IPS-15b (cell line): Measurements from ENCODE around the gene BCL2A1.
"Not testable (repeated sequence)": the region's sequence is repeated elsewhere in the genome, so short reads cannot be mapped to it uniquely, and the experiment has no call there.

Source experiments
- H3K27me3 ChIP-seq: one replicate; pipeline ENCODE4 v1.6.1; 2013; ENCODE audit warnings: low read length; ENCODE audit not compliant: control insufficient read depth, insufficient read depth
- H3K36me3 ChIP-seq: one replicate; pipeline ENCODE4 v1.6.1; 2013; ENCODE audit warnings: low read length; ENCODE audit not compliant: control insufficient read depth, insufficient read depth
- H3K4me1 ChIP-seq: one replicate; pipeline ENCODE4 v1.6.1; 2013; ENCODE audit warnings: mild to moderate bottlenecking, low read length; ENCODE audit not compliant: control insufficient read depth, insufficient read depth
- H3K4me3 ChIP-seq: one replicate; pipeline ENCODE4 v1.5.1; 2013; ENCODE audit warnings: low read depth, low read length
- H3K9ac ChIP-seq: one replicate; pipeline ENCODE4 v1.6.1; 2013; ENCODE audit warnings: low read depth, mild to moderate bottlenecking, low read length
- H3K9me3 ChIP-seq: one replicate; pipeline ENCODE4 v1.6.1; 2013; ENCODE audit warnings: mild to moderate bottlenecking, low read length; ENCODE audit not compliant: control insufficient read depth, insufficient read depth

The BCL2A1 gene

DNA sequence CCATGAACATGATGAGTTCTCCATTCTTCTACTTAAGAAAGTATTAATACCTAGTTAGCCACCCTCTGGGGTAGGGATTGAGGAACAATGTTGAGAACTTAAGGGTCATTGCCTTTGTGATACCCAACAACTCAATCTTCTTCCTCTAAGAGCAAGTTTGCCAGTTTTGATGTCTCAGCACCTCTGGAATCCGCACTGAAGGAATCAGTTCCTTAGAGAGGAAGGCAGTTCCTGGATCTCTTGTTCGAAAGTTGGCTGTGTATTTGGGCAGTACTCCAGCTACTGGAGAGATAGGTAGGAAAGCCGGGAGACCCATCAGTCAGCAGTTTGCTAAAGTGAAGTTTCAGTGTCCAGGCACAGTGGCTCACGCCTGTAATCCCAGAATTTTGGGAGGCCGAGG, 38.5 kb downstream of the BCL2A1 start:
- Histone ChIP-seq H3K9me3 (no peaks in the 10 kb centered on the region), H3K4me3 (no peak overlapping the region), H3K9ac (no peak overlapping the region), H3K4me1 (no peaks in the 10 kb centered on the region), H3K27me3 (no peaks in the 10 kb centered on the region), H3K36me3 (no peaks in the 10 kb centered on the region)

DNA sequence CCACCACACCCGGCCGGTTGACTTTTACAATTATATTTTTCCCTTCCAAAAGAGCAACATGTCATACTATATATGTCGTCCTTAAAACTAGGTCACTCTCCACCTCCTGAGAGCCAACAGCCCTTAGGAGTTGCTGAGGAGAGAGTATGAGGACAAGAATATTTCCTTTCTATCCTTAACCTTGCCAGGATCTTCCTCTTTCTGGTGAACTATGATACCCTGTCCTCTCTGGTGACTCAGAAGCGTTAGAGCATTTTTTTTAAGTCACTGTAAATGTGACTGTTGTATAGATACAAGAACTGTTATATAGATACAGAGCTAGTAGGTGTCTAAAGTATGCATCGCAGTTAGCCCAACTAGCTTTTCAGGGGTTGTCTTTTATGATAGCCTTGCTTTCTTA, 40.5 kb downstream of the BCL2A1 start:
- H3K27me3 ChIP-seq, result no peaks in the 10 kb centered on the region
- no peaks in the 10 kb centered on the region for H3K4me1 ChIP-seq
- no peaks in the 10 kb centered on the region for H3K9me3 ChIP-seq
- no peak overlapping the region for H3K4me3 ChIP-seq
- H3K9ac ChIP-seq, result no peak overlapping the region
- no peaks in the 10 kb centered on the region for H3K36me3 ChIP-seq

- Histone ChIP-seq H3K4me3 (no peak overlapping the region), H3K27me3 (no peaks in the 10 kb centered on the region), H3K9ac (no peak overlapping the region), H3K9me3 (no peaks in the 10 kb centered on the region), H3K36me3 (no peaks in the 10 kb centered on the region), H3K4me1 (no peaks in the 10 kb centered on the region)
Observed at GRCh38 chr15:79929412-79929811, 41.6 kb downstream of the BCL2A1 start.

GRCh38 chr15:79926116-79926515, 44.9 kb downstream of the BCL2A1 start:
- not testable (repeated sequence) for H3K4me3 ChIP-seq, H3K9ac ChIP-seq, H3K27me3 ChIP-seq, H3K36me3 ChIP-seq, H3K9me3 ChIP-seq, H3K4me1 ChIP-seq

DNA sequence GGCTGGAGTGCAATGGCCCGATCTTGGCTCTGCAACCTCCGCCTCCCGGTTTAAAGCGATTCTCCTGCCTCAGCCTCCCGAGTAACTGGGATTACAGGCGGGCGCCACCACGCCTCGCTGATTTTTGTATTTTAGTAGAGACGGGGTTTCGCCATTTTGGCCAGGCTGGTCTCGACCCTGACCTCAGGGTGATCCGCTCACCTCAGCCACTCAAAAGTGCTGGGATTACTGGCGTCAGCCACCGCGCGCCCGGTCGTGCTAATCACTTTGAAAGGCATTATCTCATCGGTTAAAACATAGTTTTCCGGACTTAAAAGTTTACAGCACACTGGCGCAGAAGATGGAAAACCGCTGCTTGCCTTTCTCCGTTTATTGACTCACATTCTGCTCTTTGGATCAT, 46.6 kb downstream of the BCL2A1 start:
- Histone ChIP-seq H3K9me3 (peaks cover 7% of the 10 kb centered on the region), H3K36me3 (peaks cover 10% of the 10 kb centered on the region), H3K4me1 (no peaks in the 10 kb centered on the region), H3K4me3 (peak overlapping the region; percentile 72), H3K9ac (peak overlapping the region; percentile 68), H3K27me3 (no peaks in the 10 kb centered on the region)

- peaks cover 10% of the 10 kb centered on the region for H3K9me3 ChIP-seq
- peak overlapping the region; percentile 98 for H3K4me3 ChIP-seq
Observed at GRCh38 chr15:79923515-79924169, 47.4 kb downstream of the BCL2A1 start.

DNA sequence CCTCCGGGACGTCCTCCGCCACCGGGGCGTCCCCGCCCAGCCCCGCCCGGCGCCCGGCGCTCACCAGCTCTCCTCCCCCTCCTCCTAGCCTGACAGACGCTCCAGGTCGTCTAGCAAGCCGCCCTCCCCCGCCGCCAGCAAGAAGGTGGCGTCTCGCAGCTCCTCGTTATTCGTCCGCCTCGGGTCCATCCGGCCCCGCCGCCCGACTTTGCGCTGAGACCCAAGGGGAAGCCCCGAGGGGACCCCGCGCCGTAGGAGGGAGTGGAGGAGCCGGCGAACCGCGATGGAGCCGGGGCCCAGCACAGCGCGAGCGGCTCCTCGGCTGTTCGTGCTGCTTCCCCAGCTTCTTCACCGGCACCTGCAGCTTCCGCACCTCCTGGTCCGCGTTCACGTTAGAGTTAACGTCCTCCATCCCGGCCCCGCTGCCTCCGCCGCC, 47.9 kb downstream of the BCL2A1 start:
- Histone ChIP-seq H3K36me3 (peaks cover 16% of the 10 kb centered on the region), H3K4me1 (no peaks in the 10 kb centered on the region), H3K9ac (peak overlapping the region; percentile 81), H3K9me3 (peaks cover 10% of the 10 kb centered on the region), H3K4me3 (peak overlapping the region; percentile 98), H3K27me3 (no peaks in the 10 kb centered on the region)

More at GRCh38 chr15:79923515-79924169, 47.4 kb downstream of the BCL2A1 start:
- Histone ChIP-seq H3K27me3 (no peaks in the 10 kb centered on the region), H3K36me3 (peaks cover 16% of the 10 kb centered on the region), H3K9ac (peak overlapping the region; percentile 81), H3K4me1 (no peaks in the 10 kb centered on the region)

- Histone ChIP-seq H3K36me3 (peaks cover 18% of the 10 kb centered on the region), H3K4me3 (peak overlapping the region; percentile 98), H3K9me3 (peaks cover 10% of the 10 kb centered on the region)
Observed at GRCh38 chr15:79922512-79923078, 48.4 kb downstream of the BCL2A1 start.

DNA sequence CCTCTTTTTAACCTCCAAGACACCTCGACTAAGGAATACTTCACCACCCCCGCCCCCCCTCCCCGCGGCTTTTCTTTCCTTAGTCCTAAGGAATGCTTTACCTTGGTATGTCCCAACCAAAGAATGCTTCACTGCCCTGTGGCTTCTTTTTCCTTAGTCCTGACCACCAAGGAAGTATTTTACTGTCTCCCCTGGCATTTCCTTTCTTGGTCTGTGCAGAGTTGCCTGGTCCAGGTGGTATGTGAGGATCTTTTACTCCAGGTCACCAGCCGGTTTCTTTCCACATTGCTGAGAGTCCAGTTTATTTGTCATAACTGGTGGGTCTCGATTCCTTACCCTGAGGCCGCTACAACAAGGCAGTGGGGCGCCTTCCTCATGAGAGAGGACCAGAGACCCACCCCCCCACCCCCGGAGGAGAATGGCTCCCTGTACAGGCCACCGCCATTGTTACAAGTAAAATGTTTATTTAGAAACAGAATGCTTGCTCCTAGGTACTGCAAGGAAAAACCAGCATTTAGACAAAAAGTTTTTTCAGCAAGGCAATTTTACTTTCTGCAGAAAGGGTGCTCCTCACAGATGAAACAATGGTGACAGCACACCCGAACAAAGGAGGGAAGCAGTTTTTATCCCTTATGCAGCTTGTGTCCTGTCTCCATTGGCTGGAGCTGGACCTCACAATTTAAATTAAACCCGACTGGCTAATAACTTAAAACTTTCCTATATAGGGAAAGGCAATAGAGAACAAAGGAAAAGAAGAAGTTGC, 51.1 kb downstream of the BCL2A1 start:
- H3K4me3 ChIP-seq, result no peak overlapping the region
- peaks cover 18% of the 10 kb centered on the region for H3K36me3 ChIP-seq
- H3K27me3 ChIP-seq, result no peaks in the 10 kb centered on the region
- peaks cover 23% of the 10 kb centered on the region for H3K9me3 ChIP-seq
- no peak overlapping the region for H3K9ac ChIP-seq
- no peaks in the 10 kb centered on the region for H3K4me1 ChIP-seq

More at GRCh38 chr15:79922512-79923078, 48.4 kb downstream of the BCL2A1 start:
- Histone ChIP-seq H3K27me3 (no peaks in the 10 kb centered on the region), H3K4me1 (no peaks in the 10 kb centered on the region), H3K9ac (peak overlapping the region; percentile 81)

DNA sequence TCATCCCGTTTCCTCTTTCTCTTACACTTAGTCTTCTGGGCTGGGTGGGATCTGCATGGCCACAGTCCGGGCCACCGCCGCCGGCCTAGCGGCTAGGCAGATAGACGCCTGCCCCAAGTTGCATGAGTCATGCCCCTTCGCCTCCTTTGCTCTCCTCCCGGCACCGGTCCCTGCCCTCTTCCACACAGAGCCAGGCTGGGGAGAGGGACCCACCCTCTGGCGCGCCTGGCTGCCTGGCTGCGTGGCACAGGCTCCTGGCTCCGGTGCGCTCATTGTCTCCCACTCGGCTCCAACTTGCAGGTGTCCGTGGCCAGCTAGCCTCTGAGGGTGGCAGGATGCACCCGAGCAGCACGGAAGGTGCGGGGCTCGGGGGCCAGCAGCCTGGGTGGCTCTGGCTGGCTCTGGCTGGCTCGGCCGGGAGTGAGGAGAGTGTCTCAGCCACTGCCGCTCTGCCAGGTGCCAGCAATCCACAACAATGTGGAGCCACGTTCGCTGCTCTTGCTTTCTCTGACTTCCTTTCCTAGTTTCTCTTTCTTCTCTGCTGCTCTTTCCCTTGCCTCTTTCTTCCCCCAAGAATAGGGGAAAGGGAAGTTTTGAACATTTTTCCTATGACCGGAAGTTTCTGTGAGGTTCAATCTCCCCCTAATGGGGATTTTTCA, 51.8 kb downstream of the BCL2A1 start:
- Histone ChIP-seq H3K27me3 (no peaks in the 10 kb centered on the region), H3K4me1 (no peaks in the 10 kb centered on the region), H3K4me3 (no peak overlapping the region), H3K9me3 (peaks cover 23% of the 10 kb centered on the region), H3K9ac (no peak overlapping the region), H3K36me3 (peaks cover 18% of the 10 kb centered on the region)

GRCh38 chr15:79918278-79918677, 52.7 kb downstream of the BCL2A1 start:
- H3K9me3 ChIP-seq, result peaks cover 23% of the 10 kb centered on the region
- H3K4me3 ChIP-seq, result no peak overlapping the region

More at GRCh38 chr15:79918278-79918677, 52.7 kb downstream of the BCL2A1 start:
- no peaks in the 10 kb centered on the region for H3K4me1 ChIP-seq
- H3K36me3 ChIP-seq, result peaks cover 18% of the 10 kb centered on the region
- no peaks in the 10 kb centered on the region for H3K27me3 ChIP-seq
- H3K9ac ChIP-seq, result no peak overlapping the region
